Endothelial cell of umbilical vein (primary cell): ENCODE data around the gene LINC01488. TPM values are rescaled to one million over a fixed set of nuclear protein-coding genes. Genes with fewer than 3 reads are reported as not detected.

Source experiments
- BruUV-seq: library from RNA; stranded (reverse); fragments of 400-500 nt; replicated peaks from 2 replicates; lab custom pipeline; 2021; lab: Mats Ljungman, UMichigan
- CTCF ChIA-PET: fragments of 300-600, 350-600 bp; sonication (Branson Sonifier 250); formaldehyde crosslinking; loops from one replicate; lab custom pipeline; 2021; ENCODE audit warnings: antibody characterized with exemption, inconsistent platforms; lab: Charles Lee
- POLR2A ChIA-PET: fragments of 300-600, 350-600 bp; sonication (Branson Sonifier 250); formaldehyde crosslinking; loops from one replicate; lab custom pipeline; 2021; ENCODE audit warnings: antibody characterized with exemption, inconsistent platforms; lab: Charles Lee
- DNase-seq: peaks from one replicate; pipeline ENCODE4 v3.0.0-alpha.2; 2011; ENCODE audit warnings: low read depth, low spot score
- FAIRE-seq: peaks from 2 replicates; lab custom pipeline; 2011; peaks lifted over from hg19 to GRCh38; lab: Jason Lieb, UNC
- H2AFZ ChIP-seq: 2 replicates; pipeline ENCODE4 v1.6.0; 2012; ENCODE audit warnings: low read depth, low read length, control low read depth, inconsistent platforms
- H3K27ac ChIP-seq: 2 replicates; pipeline ENCODE4 v1.5.1; 2011; ENCODE audit warnings: low read depth, mild to moderate bottlenecking, control low read depth, low read length, moderate library complexity; ENCODE audit not compliant: insufficient read depth
- H3K27me3 ChIP-seq, 2 experiments: 2 replicates each; pipeline versions ENCODE4 v1.6.0 to v1.6.1; 2011; ENCODE audit warnings: low read length in 2 of 2, mixed read lengths in 1 of 2; ENCODE audit not compliant: control insufficient read depth in 2 of 2, insufficient read depth in 2 of 2
- H3K36me3 ChIP-seq, 2 experiments: 2 replicates in 1 of 2; 3 replicates in 1 of 2; pipeline ENCODE4 v1.5.1; 2011; ENCODE audit warnings: low read length in 2 of 2, mild to moderate bottlenecking in 1 of 2, moderate library complexity in 1 of 2; ENCODE audit not compliant: control insufficient read depth in 2 of 2, insufficient read depth in 2 of 2; ENCODE audit errors: extremely low read depth in 1 of 2
- H3K4me1 ChIP-seq: 3 replicates; pipeline ENCODE4 v1.5.1; 2011; ENCODE audit warnings: mild to moderate bottlenecking, low read length; ENCODE audit not compliant: control insufficient read depth, insufficient read depth; ENCODE audit errors: extremely low read depth
- H3K4me2 ChIP-seq: 2 replicates; pipeline ENCODE4 v1.6.1; 2011; ENCODE audit warnings: low read length, control low read depth, mixed read lengths; ENCODE audit not compliant: insufficient read depth
- H3K4me3 ChIP-seq, 3 experiments: fragments of 200-600 bp in 1 of 3; sonication (generic), shearing (Covaris generic) in 1 of 3; replicated peaks in 1 of 3; 2 replicates each; pipeline ENCODE4 v1.5.1; 2011 to 2016; ENCODE audit warnings: control low read depth in 3 of 3, low read length in 3 of 3, mild to moderate bottlenecking in 2 of 3, inconsistent platforms in 1 of 3, low read depth in 1 of 3, moderate library complexity in 1 of 3; ENCODE audit not compliant: insufficient read depth in 1 of 3
- H3K79me2 ChIP-seq: 2 replicates; pipeline ENCODE4 v1.6.0; 2012; ENCODE audit warnings: low read length, inconsistent platforms; ENCODE audit not compliant: control insufficient read depth, insufficient read depth
- H3K9ac ChIP-seq: replicated peaks from 2 replicates; pipeline ENCODE3; 2011; ENCODE audit warnings: low read length, control low read depth; ENCODE audit not compliant: insufficient read depth; ENCODE audit errors: extremely low read depth
- H3K9me1 ChIP-seq: replicated peaks from 3 replicates; pipeline ENCODE4 v1.6.0; 2011; ENCODE audit warnings: mild to moderate bottlenecking, low read length; ENCODE audit not compliant: control insufficient read depth, insufficient read depth; ENCODE audit errors: extremely low read depth
- H3K9me3 ChIP-seq: replicated peaks from 2 replicates; pipeline ENCODE4 v1.5.1; 2012; ENCODE audit warnings: low read length, inconsistent platforms; ENCODE audit not compliant: control insufficient read depth, insufficient read depth
- H4K20me1 ChIP-seq: replicated peaks from 2 replicates; pipeline ENCODE3; 2011; ENCODE audit warnings: mild to moderate bottlenecking, low read length; ENCODE audit not compliant: control insufficient read depth, insufficient read depth; ENCODE audit errors: extremely low read depth
- EZH2 ChIP-seq: IDR thresholded peaks from 2 replicates; pipeline ENCODE4 v1.6.1; 2012; ENCODE audit warnings: borderline replicate concordance, low read depth, mild to moderate bottlenecking, moderate library complexity, low read length, inconsistent platforms; ENCODE audit not compliant: severe bottlenecking
- FOS ChIP-seq: IDR thresholded peaks from 2 replicates; pipeline ENCODE4 v1.6.1; 2011; ENCODE audit warnings: mild to moderate bottlenecking, low read length, moderate library complexity, borderline replicate concordance; ENCODE audit not compliant: insufficient read depth
- GATA2 ChIP-seq: IDR thresholded peaks from 2 replicates; pipeline ENCODE4 v1.7.0; 2011; ENCODE audit warnings: low read depth, mild to moderate bottlenecking, moderate library complexity, mixed read lengths, low read length; ENCODE audit not compliant: insufficient read length, insufficient read depth
- JUN ChIP-seq: IDR thresholded peaks from 2 replicates; pipeline ENCODE4 v1.6.1; 2011; ENCODE audit warnings: borderline replicate concordance, low read depth; ENCODE audit not compliant: insufficient read length, insufficient read depth
- MYC ChIP-seq: IDR thresholded peaks from one replicate; pipeline ENCODE4 v1.6.1; 2011; ENCODE audit warnings: mild to moderate bottlenecking, low read depth, low read length
- POLR2A ChIP-seq: IDR thresholded peaks from 2 replicates; pipeline ENCODE4 v1.6.1; 2012; ENCODE audit warnings: low read depth, mild to moderate bottlenecking, control low read depth, low read length
- POLR2AphosphoS5 ChIP-seq: IDR thresholded peaks from 2 replicates; pipeline ENCODE4 v1.6.1; 2012; ENCODE audit warnings: low read depth, mild to moderate bottlenecking, control low read depth, low read length, moderate library complexity; ENCODE audit not compliant: insufficient read depth
- dilution Hi-C: fragments of 300-500 bp; cut with MboI; formaldehyde crosslinking; loops from one replicate; pipeline ENCODE4 v1.15.0; 2019; ENCODE audit warnings: low sequenced_read_pairs; ENCODE audit not compliant: extremely low pct_ligation_motif_present
- intact Hi-C: fragments of 100-400 bp; cut with micrococcal nuclease; formaldehyde crosslinking; loops from one replicate; pipeline ENCODE4 v1.10.0; 2022
- polyA plus RNA-seq, 4 experiments: library from polyadenylated mRNA; depleted of rRNA in 3 of 4; stranded (reverse) in 3 of 4; unstranded in 1 of 4; fragments of >200 nt; gene quantifications; 2 replicates each; pipeline versions ENCODE4 v1.2.1 to v1.2.3, GENCODE V29; 2011 to 2012; ENCODE audit warnings: missing spikeins in 1 of 4
- total RNA-seq: library from RNA; stranded (reverse); gene quantifications from 2 replicates; pipeline ENCODE4 v1.2.3, GENCODE V29; 2021
- TF ChIP-seq, protein P1 (sequence below), 2 donors: IDR thresholded peaks; 1 replicate in 1 of 2; 2 replicates in 1 of 2; pipeline ENCODE4 v1.5.1; 2011; ENCODE audit warnings: low read length in 2 of 2, mild to moderate bottlenecking in 2 of 2, moderate library complexity in 2 of 2, control low read depth in 1 of 2, inconsistent platforms in 1 of 2, low read depth in 1 of 2; ENCODE audit not compliant: insufficient read depth in 1 of 2; ENCODE audit errors: extremely low read depth in 1 of 2
- TF ChIP-seq, protein P2 (sequence below): IDR thresholded peaks from 2 replicates; pipeline ENCODE4 v1.6.1; 2011; ENCODE audit not compliant: insufficient read depth, insufficient read length

Gene LINC01488
- total and polyA plus RNA-seq, 2 donors (not counting 3 experiments of a cell fraction or from before 2014, with no cell fraction given): not detected

DNA sequence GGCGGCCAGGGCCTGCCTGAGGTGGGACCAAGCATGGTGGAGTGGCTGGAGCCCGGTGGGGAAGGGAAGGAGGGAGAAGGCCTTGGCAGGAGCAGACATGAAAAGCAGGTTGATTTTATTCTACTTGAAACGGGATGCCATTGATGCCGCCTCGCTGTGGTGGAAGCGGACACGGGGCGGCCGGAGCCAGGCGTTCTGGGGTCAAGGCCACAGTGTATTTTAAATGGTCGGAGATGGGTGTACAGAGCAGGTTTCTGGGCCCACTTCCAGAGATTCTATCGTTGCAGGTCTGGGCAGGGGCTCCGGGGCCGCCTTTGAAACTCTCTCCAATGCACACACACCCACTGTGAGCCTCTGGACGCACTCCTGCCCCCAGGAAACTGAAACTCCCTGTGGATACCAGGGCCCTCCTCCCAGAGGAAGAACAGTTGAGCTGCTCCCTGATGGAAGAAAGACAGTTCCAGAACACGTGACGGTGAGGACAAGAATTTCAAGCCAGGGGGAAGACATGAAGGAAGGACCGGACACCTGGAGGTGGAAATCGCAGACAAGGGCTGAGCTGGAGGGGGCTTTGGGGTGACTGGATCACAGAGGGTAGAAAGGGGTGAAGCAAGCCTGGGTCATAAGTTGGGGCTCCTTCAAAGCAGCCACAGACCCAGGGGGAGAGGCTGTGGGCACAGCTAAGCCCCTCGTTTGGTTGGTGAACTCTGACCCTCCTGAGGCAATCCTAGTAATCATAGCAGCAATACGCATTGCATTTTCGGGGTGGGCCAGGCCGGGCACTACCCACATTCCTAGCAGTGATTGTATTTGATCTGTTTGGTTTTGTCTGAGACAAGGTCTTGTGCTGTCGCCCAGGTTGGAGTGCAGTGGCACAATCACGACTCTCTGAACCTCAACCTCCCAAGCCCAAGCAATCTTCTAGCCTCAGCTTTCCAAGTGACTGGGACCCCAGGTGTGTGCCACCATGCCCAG lies 12.3 kb upstream of the LINC01488 start:
- FAIRE-seq: no peak
- H3K9me3 ChIP-seq: no peaks in the 10 kb centered on the region
- CTCF ChIA-PET: interaction anchor here (1.4 kb wide), 1 partner anchor 22 kb away, joined by 4 read pairs; no protein-coding TSS in a partner anchor

DNA sequence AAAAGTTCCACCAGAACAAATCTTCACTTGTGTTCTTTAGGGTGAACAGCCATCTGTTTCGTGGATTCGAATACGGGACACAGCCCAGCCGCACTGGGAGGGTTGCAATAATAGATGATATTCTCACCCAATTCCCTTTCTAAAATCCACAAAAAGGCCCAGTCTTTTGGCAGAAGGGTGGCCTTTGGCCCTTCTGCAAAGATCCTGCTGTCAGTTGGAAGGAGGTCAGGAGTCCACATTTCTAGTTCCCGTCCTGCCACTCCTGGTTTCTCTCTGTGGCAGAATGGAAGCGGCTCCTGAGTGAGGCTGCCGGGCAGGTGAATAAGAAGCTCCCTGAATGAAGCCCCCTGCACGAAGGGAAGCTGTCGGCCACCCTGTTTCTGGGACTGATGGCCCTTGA lies 11.2 kb upstream of the LINC01488 start:
- Histone ChIP-seq H3K9ac (no peak overlapping the region), H3K27ac (no peak overlapping the region), H3K9me3 (no peaks in the 10 kb centered on the region), H3K9me1 (no peaks in the 10 kb centered on the region), H2AFZ (no peak overlapping the region), H3K36me3 (no peaks in the 10 kb centered on the region), H3K4me3 (no peak overlapping the region), H3K4me2 (no peak overlapping the region), H4K20me1 (no peaks in the 10 kb centered on the region), H3K27me3 (no peaks in the 10 kb centered on the region), H3K79me2 (no peaks in the 10 kb centered on the region), H3K4me1 (peaks cover 7% of the 10 kb centered on the region)
- no peak for TF ChIP-seq POLR2AphosphoS5
- TF ChIP-seq, protein P1, sequence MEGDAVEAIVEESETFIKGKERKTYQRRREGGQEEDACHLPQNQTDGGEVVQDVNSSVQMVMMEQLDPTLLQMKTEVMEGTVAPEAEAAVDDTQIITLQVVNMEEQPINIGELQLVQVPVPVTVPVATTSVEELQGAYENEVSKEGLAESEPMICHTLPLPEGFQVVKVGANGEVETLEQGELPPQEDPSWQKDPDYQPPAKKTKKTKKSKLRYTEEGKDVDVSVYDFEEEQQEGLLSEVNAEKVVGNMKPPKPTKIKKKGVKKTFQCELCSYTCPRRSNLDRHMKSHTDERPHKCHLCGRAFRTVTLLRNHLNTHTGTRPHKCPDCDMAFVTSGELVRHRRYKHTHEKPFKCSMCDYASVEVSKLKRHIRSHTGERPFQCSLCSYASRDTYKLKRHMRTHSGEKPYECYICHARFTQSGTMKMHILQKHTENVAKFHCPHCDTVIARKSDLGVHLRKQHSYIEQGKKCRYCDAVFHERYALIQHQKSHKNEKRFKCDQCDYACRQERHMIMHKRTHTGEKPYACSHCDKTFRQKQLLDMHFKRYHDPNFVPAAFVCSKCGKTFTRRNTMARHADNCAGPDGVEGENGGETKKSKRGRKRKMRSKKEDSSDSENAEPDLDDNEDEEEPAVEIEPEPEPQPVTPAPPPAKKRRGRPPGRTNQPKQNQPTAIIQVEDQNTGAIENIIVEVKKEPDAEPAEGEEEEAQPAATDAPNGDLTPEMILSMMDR (IDR thresholded peaks at IDR 0.05; ENCODE audit: extremely low read depth in 1 of 2, insufficient read depth in 1 of 2, low read depth in 1 of 2, low read length in 2 of 2): no peak
- TF ChIP-seq GATA2: no peak
- TF ChIP-seq FOS: no peak
- no peak for TF ChIP-seq JUN
- TF ChIP-seq MYC: no peak
- TF ChIP-seq, protein P2, sequence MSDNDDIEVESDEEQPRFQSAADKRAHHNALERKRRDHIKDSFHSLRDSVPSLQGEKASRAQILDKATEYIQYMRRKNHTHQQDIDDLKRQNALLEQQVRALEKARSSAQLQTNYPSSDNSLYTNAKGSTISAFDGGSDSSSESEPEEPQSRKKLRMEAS: no peak
- no peak for TF ChIP-seq POLR2A
- TF ChIP-seq EZH2: no peak
- no TSS peak for BruUV-seq
- no peak for FAIRE-seq
- dilution Hi-C loops: no loop called here
- intact Hi-C loops: no loop called here
- CTCF ChIA-PET: interaction anchor here (1.4 kb wide), 1 partner anchor 23 kb away, joined by 4 read pairs; no protein-coding TSS in a partner anchor
- POLR2A ChIA-PET: no interaction called here
- no peak for DNase-seq

More for the DNA sequence above, 12.3 kb upstream of the LINC01488 start:
- Histone ChIP-seq H3K4me1 (peaks cover 7% of the 10 kb centered on the region), H3K9ac (no peak overlapping the region), H4K20me1 (no peaks in the 10 kb centered on the region), H3K4me3 (no peak overlapping the region), H3K4me2 (no peak overlapping the region), H3K9me1 (no peaks in the 10 kb centered on the region), H3K27ac (no peak overlapping the region), H3K27me3 (no peaks in the 10 kb centered on the region), H3K36me3 (no peaks in the 10 kb centered on the region), H2AFZ (no peak overlapping the region), H3K79me2 (no peaks in the 10 kb centered on the region)
- no peak for TF ChIP-seq EZH2
- TF ChIP-seq FOS: no peak
- TF ChIP-seq GATA2: no peak
- BruUV-seq: no TSS peak
- intact Hi-C loops: no loop called here
- DNase-seq: no peak
- dilution Hi-C loops: no loop called here
- POLR2A ChIA-PET: no interaction called here
